GM19238 (cell line): ENCODE results near the gene CHP1.
"Not testable (repeated sequence)": the region's sequence is repeated elsewhere in the genome, so short reads cannot be mapped to it uniquely, and the experiment has no call there.

Experiments used
- DNase-seq: peaks from one replicate; pipeline ENCODE4 v3.0.0; 2011; ENCODE audit warnings: low spot score; ENCODE audit not compliant: insufficient read length

The CHP1 gene

DNA sequence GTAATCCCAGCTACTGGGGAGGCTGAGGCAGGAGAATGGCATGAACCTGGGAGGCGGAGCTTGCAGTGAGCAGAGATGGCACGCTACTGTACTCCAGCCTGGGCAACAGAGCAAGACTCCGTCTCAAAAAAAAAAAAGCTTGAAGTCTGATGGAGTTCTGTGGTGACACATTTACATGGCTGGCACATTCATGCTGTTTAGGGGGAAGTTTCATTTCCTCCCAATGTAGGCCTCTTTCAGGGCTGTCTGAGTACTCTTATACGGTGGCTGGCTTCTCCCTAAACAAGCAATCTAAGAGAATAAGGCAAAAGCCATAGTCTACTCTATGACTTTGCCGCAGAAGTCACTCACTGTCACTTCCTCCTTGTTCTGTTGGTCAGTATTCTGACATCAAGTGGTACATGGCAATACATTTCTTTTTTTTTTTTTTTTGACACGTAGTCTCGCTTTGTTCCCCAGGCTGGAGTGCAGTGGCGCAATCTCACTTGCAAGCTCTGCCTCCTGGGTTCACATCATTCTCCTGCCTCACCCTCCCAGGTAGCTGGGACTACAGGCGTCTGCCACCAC, 60.1 kb downstream of the CHP1 start:
- DNase-seq: peak; percentile 40

DNA sequence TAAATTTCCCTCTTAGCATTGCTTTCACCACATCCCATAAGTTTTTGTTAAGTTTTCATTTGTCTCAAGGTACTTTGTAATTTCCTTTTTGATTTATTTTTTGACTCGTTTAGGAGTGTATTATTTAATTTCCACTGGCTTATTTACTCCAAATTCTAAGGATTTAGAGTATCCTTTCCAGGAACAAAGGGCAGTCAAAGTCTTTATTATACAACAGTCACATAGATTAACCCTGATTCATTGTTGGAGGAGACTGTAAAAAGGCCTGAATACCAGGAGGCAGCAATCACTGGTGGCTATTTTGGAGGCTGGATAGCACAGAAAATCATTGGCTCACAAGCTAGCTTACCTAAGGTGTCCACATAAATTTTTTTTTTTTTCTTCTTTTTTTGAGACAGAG, 61.5 kb downstream of the CHP1 start:
- DNase-seq: no peak

DNA sequence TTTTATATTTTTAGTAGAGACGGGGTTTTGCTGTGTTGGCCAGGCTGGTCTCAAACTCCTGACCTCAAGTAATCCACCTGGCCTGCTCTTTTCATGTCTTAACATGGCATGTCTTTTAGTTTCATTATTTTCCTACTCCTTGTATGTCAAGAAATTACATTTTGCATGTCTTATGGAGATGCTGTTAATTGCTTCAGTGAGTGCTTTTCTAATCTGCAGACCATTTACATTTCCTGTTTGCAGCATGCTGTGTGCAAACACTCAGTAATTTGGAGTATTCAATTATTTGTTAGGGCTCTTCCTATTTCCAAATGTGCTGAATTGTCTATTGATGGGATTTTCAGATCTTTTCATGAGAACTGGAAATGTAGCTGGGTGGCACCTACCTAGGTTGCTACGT, 70.1 kb downstream of the CHP1 start:
- DNase-seq: not testable (repeated sequence)

DNA sequence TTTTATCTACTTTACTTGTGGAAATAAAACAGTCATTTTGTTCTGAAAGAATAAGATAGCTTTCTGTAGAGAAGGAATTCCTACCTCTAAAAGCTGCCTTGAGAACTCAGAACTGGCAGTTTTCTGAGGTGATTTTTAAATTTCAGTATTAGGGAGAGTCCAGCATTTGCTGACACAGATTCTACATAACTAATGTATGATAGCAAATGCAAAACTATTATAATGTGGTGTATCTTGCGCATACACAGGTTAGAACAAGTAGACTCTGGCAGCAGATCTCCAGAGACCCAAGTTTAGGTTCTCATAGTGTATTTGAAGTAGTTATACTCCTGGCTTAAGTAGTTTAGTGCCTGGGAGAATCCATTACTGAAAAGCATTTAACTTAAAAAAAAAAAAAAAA, 70.5 kb downstream of the CHP1 start:
- DNase-seq: no peak

DNA sequence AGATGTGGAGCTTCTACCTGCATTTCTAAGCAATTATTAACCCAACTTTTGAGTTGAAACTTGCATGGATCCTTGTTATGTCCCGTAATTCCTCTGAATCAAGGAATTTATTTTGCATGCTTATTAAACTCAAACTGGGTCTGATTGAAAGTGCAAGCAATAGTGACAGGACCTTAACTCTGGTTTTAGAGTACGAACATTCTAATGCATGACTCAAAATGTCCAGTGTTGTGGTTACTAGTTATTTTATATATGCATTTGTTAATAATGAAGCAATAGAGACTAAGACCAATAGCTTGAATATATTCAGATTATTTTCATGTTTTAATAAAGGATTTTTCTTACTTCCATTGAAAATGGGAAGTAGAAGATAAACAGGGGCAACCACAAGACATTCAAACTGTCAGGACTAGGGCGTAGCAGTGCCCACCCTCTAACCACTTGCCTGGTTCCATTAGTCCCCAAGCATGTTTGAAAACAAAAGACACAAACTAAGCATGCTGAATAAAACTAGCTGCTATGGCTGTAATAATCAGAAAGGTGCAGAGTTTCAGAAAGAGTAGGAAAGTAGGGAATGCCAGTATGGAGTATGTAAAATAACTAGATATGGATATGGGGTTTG, 73.2 kb downstream of the CHP1 start:
- no peak for DNase-seq

DNA sequence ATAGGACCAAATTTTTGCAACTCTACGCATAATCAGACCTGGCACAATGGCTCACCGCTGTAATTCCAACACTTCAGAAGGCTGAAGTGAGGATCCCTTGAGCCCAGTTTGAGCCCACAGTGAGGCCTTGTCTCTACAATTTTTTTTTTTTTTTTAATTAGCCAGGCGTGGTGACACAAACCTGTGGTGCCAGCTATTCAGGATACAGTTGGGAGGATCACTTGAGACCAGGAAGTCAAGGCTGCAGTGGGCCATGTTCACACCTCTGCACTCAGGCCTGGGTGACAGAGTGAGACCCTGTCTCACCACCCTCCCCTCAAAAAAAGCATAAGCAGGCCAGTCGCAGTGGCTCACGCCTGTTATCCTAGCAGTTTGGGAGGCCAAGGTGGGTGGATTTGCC, 76.6 kb downstream of the CHP1 start:
- no peak for DNase-seq

DNA sequence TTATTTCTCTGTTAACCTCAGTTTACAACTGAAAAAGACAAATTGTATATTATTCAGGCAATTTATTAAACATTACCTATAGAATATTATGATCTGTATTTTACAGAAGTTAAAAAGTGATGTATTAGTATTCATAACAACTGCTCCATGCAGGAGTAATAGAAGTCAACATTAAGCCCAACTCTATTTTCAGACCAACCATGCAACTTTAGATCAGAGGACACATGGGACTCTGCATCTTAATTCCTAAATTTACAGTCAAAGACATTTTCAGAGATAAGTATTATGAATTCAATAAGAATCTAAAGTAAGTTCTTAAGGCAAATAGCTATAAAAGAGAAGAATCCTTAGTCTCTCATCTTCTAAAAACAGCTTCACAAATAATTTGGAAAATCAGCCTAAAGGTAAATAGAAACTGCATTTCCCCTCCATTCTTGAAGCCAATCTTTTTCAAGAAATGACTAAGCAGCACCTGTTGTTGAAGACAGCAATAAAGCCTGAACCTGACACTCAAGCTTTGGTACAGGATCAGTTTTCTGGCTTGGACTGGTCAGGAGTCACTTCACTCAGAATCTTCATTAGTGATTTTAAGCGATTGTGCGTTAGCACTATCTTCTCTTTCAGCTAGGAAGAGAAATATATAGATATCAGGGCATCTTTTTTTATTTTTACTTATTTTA, 78.3 kb downstream of the CHP1 start:
- no peak for DNase-seq

DNA sequence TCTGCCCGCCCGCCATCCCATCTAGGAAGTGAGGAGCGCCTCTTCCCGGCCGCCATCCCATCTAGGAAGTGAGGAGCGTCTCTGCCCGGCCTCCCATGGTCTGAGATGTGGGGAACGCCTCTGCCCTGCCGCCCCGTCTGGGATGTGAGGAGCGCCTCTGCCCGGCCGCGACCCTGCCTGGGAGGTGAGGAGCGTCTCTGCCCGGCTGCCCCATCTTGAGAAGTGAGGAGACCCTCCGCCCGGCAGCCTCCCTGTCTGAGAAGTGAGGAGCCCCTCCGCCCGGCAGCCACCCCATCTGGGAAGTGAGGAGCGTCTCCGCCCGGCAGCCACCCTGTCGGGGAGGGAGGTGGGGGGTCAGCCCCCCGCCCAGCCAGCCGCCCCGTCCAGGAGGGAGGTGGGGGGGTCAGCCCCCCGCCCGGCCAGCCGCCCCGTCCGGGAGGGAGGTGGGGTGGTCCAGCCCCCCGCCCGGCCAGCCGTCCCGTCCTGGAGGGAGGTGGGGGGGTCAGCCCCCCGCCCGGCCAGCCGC, 89.8 kb downstream of the CHP1 start:
- DNase-seq: not testable (repeated sequence)

DNA sequence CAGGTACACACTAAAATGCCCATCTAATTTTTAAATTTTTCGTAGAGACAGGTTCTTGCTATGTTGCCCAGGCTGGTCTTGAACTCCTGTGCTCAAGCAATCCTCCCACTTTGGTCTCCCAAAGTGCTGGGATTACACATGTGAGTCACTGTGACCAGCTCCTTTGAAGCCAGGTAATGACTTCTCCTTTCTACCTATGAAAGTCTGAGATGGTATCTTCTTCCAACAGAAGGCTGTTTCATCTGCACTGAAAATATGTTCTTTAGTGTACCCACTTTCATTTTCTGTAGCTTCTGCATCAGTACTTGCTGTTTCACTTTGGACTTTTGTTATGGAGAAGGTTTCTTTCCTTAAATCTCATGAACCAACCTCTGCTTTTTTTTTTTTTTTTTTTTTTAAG, 92.5 kb downstream of the CHP1 start:
- peak; percentile 6 for DNase-seq

DNA sequence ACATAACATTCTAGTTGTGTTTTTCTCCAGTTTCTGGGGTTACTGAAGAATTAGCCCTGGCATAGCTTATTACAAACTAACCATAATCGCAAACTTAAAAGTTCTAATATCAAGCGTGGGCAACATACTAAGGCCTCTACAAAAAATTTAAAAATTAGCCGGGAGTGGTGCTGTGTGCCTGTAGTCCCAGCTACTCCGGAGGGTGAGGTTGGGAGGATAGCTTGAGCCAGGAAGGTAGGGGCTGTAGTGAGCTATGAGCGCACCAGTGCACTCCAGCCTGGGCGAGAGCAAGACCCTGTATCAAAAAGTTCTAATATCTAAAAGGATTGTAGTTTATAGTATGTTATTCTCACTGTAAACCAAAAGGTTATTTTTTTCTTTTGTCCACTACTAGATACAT, 100.2 kb downstream of the CHP1 start:
- DNase-seq: no peak
